ENCODE data around the gene MALL. TPM values are rescaled to one million over a fixed set of nuclear protein-coding genes. Genes with fewer than 3 reads are reported as not detected.
A peak's percentile ranks its signal among the peaks of the same experiment; 100 is the strongest.
"Not testable (repeated sequence)": the region's sequence is repeated elsewhere in the genome, so short reads cannot be mapped to it uniquely, and the experiment has no call there.

Gene MALL
- total and polyA plus RNA-seq, 4 donors: 41.5 to 123 (median 109) TPM

DNA sequence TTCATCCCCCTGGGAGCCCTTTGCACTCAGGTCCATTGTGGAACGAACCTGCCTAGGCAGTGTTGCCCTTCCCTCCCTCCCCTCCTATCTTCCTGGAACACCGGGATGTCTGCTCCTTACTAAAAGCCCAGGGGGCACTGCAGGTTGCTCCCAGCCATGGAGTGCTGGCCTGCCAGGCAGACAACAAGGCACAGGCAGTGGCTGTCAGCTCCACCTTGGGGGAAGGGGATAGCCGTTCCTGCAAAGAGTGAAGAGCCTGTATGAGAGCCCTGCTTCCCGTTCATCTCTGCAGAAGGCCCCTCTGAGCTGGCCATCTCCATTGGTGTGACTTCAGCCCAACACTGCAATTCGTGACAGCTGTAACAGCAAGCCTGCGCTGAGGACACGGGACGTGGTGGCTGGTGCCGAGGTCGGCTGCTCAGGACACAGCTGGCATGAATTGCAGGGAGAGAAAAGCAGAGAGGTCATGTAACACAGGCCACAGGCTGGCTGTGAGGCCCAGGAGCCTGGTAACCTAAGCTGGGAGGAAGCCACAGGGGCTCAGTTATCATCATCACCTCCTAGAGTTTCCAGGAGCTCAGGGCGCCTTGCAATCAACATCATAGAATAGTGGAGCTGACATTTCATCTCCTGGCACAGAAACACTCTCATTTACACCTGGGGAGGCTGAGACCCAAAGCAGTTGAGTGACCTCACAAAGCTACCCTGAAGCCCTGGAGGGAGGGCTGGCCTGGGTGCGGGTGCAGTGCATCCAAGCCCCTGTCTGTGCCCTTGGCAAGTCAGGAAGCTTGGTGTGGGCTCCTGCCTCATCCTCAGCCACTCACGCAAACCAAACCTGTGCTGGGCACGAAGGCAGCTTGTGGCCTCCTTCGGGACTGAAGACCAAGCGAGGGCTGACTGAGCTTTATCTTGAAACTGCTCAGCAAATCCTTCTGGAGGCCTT lies 67.1 kb downstream of the MALL start:
- not testable (repeated sequence) for ATAC-seq (ENCODE audit: insufficient read depth, low FRiP score)

DNA sequence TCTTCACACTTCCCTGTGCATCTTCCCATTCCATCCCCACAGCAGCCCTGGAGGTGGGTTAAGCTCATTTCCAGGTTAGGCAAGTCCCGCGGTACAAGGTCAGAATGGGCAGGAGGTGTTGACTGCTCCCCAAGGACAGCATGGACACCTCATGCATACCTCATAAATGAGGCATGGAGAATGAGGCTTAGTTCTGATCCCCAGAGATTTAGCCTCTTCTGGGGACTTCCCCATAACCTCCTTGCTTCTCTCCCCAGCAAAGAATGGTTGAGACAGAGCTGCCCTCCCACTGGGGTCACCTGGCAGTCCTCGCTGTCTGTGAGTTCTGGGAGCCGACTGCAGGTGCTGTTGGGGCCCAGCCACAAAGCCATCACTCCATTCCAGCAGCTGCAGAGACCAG lies 68.4 kb downstream of the MALL start:
- WGBS, 2 donors: no CpG with 5 or more reads among the region's 4 CpGs
- H3K4me1 ChIP-seq (ENCODE audit: control insufficient read depth in 5 of 5, insufficient read depth in 5 of 5, low read length in 5 of 5); H3K27me3 ChIP-seq (ENCODE audit: control insufficient read depth in 3 of 3, insufficient read depth in 3 of 3, low read length in 2 of 3); ATAC-seq (ENCODE audit: insufficient read depth, low FRiP score); H3K4me3 ChIP-seq; H3K9ac ChIP-seq (ENCODE audit: insufficient read depth in 1 of 2, low read length in 2 of 2); H3K27ac ChIP-seq (ENCODE audit: low read depth in 1 of 2, low read length in 1 of 2); DNase-seq; H3K9me3 ChIP-seq (ENCODE audit: control insufficient read depth in 4 of 4, insufficient read depth in 3 of 4, low read length in 3 of 4); H3K36me3 ChIP-seq (ENCODE audit: control insufficient read depth in 4 of 4, insufficient read depth in 4 of 4, low read length in 4 of 4): not testable (repeated sequence)

More for the DNA sequence above, 67.1 kb downstream of the MALL start:
- not testable (repeated sequence) for H3K4me3 ChIP-seq; H3K27ac ChIP-seq (ENCODE audit: low read depth in 1 of 2, low read length in 1 of 2); H3K9ac ChIP-seq (ENCODE audit: insufficient read depth in 1 of 2, low read length in 2 of 2); H3K9me3 ChIP-seq (ENCODE audit: control insufficient read depth in 4 of 4, insufficient read depth in 3 of 4, low read length in 3 of 4); H3K4me1 ChIP-seq (ENCODE audit: control insufficient read depth in 5 of 5, insufficient read depth in 5 of 5, low read length in 5 of 5); H3K36me3 ChIP-seq (ENCODE audit: control insufficient read depth in 4 of 4, insufficient read depth in 4 of 4, low read length in 4 of 4); H3K27me3 ChIP-seq (ENCODE audit: control insufficient read depth in 3 of 3, insufficient read depth in 3 of 3, low read length in 2 of 3)
- 85 to 90% methylated on average over 8 to 9 of the region's 16 CpGs for WGBS, 2 donors
- peak in 2 of 3 donors; percentile 0 to 11 for DNase-seq

DNA sequence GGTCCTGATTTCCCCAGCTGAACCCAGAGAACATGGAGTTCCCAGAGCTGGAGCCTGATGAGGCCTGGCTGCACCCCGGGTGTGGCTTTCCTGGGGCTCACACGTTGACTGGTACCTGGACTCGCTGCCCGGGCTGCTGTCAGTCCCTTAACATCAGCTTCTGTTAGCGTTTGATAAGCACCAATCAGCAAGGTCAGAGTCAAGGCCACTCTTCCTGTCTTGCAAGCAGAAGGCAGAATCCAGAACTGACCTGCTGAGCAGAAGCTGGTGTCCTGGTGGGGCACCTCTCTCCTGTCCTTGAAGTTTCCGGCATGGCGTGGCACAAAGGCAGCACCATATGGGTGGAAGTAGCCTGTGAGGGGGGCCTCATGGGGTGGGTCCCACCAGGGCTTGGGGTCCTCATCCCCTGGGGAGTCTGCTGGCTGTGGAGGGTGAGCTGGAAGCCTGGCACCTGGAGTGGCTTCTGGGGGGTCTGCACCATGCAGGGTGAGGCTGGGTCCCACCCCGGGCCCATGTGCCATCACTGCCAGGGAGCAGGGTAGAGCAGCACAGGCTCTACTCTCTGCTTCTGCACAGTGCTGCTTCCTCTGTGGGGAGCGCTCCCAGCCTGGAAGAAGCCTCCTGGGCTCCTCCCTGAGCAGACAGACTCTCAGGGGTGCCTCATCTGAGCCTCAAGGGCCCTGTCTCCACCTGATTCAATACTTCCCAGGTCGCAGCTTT lies 73.5 kb downstream of the MALL start:
- not testable (repeated sequence) for H3K4me3 ChIP-seq; H3K27me3 ChIP-seq (ENCODE audit: control insufficient read depth in 3 of 3, insufficient read depth in 3 of 3, low read length in 2 of 3); H3K36me3 ChIP-seq (ENCODE audit: control insufficient read depth in 4 of 4, insufficient read depth in 4 of 4, low read length in 4 of 4); H3K9ac ChIP-seq (ENCODE audit: insufficient read depth in 1 of 2, low read length in 2 of 2); H3K27ac ChIP-seq (ENCODE audit: low read depth in 1 of 2, low read length in 1 of 2); H3K4me1 ChIP-seq (ENCODE audit: control insufficient read depth in 5 of 5, insufficient read depth in 5 of 5, low read length in 5 of 5); ATAC-seq (ENCODE audit: insufficient read depth, low FRiP score); DNase-seq; H3K9me3 ChIP-seq (ENCODE audit: control insufficient read depth in 4 of 4, insufficient read depth in 3 of 4, low read length in 3 of 4)
- whole genome bisulfite sequencing, 2 donors: 100% methylated on average over 1 of the region's 10 CpGs; no CpG with 5 or more reads in 1 of the 2 donors

DNA sequence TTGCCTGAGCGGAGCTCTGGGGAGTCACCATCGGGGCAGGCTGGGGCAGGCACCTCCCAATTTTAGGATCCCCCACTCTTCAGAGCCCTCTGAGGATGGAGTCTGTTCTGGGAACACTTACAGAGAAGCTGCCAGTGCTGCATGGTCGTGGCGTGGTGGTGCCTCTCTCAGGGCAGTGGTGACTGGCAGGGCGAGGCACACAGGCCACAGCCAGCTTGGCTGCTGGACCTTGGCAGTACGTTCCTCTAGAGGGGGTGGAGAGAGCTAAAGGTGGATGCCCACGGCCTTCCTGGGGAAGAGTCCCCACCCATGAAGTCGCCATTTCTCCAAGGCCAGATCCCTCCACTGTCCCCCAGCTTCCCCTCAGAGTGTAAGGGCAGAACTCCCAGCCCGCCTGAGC lies 78.3 kb downstream of the MALL start:
- not testable (repeated sequence) for H3K27ac ChIP-seq (ENCODE audit: low read depth in 1 of 2, low read length in 1 of 2); H3K27me3 ChIP-seq (ENCODE audit: control insufficient read depth in 3 of 3, insufficient read depth in 3 of 3, low read length in 2 of 3); ATAC-seq (ENCODE audit: insufficient read depth, low FRiP score); DNase-seq; H3K4me3 ChIP-seq; H3K36me3 ChIP-seq (ENCODE audit: control insufficient read depth in 4 of 4, insufficient read depth in 4 of 4, low read length in 4 of 4); H3K9ac ChIP-seq (ENCODE audit: insufficient read depth in 1 of 2, low read length in 2 of 2); H3K4me1 ChIP-seq (ENCODE audit: control insufficient read depth in 5 of 5, insufficient read depth in 5 of 5, low read length in 5 of 5); H3K9me3 ChIP-seq (ENCODE audit: control insufficient read depth in 4 of 4, insufficient read depth in 3 of 4, low read length in 3 of 4)
- 74 to 83% methylated on average over 6 of the region's 9 CpGs for WGBS, 2 donors

DNA sequence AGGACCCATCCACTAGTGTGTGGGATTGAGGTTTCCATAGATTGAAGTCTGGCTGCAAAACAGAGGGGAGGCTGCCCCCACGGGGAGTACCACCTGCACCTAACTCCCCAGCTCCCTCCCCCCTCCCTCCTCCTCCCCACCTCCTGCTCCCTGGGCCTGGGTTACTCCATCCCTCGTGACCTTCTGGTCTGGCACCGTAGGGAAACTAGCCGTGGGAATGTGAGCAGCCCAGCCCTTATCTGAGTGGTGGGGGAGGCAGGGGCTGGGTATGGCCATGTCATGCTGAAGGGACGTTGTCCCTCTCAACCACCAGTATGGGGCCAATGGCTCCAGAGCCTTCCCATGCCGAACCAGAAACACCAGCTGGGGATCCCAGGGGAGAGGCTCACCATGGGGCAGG lies 80.2 kb downstream of the MALL start:
- not testable (repeated sequence) for H3K27ac ChIP-seq (ENCODE audit: low read depth in 1 of 2, low read length in 1 of 2); H3K4me3 ChIP-seq; H3K9me3 ChIP-seq (ENCODE audit: control insufficient read depth in 4 of 4, insufficient read depth in 3 of 4, low read length in 3 of 4); H3K36me3 ChIP-seq (ENCODE audit: control insufficient read depth in 4 of 4, insufficient read depth in 4 of 4, low read length in 4 of 4); ATAC-seq (ENCODE audit: insufficient read depth, low FRiP score); H3K9ac ChIP-seq (ENCODE audit: insufficient read depth in 1 of 2, low read length in 2 of 2); DNase-seq; H3K27me3 ChIP-seq (ENCODE audit: control insufficient read depth in 3 of 3, insufficient read depth in 3 of 3, low read length in 2 of 3); H3K4me1 ChIP-seq (ENCODE audit: control insufficient read depth in 5 of 5, insufficient read depth in 5 of 5, low read length in 5 of 5)
- WGBS, 2 donors: no CpG with 5 or more reads among the region's 6 CpGs

DNA sequence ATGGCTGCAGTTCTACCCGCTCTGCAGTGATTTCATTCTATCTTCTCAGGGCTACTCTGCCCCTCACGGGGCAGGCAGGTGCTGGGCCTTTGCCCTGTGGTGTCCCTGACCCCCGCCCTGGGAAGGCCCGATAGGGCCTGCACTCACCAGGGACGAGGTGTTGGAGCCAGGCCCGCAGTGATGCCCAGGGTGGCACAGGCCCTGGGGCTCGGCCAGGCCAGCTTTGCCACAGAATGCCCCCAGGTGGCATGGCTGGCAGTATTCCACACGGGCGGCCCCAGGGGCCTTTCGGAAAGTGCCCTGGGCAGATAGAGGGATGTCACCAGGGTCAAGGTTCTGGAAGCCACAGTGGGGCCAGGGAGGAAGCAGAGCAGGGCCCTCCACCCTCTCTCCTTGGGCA lies 80.7 kb downstream of the MALL start:
- not testable (repeated sequence) for ATAC-seq (ENCODE audit: insufficient read depth, low FRiP score); H3K36me3 ChIP-seq (ENCODE audit: control insufficient read depth in 4 of 4, insufficient read depth in 4 of 4, low read length in 4 of 4); DNase-seq; H3K27ac ChIP-seq (ENCODE audit: low read depth in 1 of 2, low read length in 1 of 2); H3K27me3 ChIP-seq (ENCODE audit: control insufficient read depth in 3 of 3, insufficient read depth in 3 of 3, low read length in 2 of 3); H3K9ac ChIP-seq (ENCODE audit: insufficient read depth in 1 of 2, low read length in 2 of 2); H3K4me3 ChIP-seq; H3K9me3 ChIP-seq (ENCODE audit: control insufficient read depth in 4 of 4, insufficient read depth in 3 of 4, low read length in 3 of 4); H3K4me1 ChIP-seq (ENCODE audit: control insufficient read depth in 5 of 5, insufficient read depth in 5 of 5, low read length in 5 of 5)
- WGBS, 2 donors: 92 to 95% methylated on average over 6 to 9 of the region's 10 CpGs
